ENCODE results near the gene CP. TPM values are rescaled to one million over a fixed set of nuclear protein-coding genes. Genes with fewer than 3 reads are reported as not detected.

The CP gene
- total and polyA plus RNA-seq, 9 of the 15 experiments (the other 6 are each of a cell fraction or from before 2014, with no cell fraction given), result 0.30 to 0.75 TPM; not detected in 7

DNA sequence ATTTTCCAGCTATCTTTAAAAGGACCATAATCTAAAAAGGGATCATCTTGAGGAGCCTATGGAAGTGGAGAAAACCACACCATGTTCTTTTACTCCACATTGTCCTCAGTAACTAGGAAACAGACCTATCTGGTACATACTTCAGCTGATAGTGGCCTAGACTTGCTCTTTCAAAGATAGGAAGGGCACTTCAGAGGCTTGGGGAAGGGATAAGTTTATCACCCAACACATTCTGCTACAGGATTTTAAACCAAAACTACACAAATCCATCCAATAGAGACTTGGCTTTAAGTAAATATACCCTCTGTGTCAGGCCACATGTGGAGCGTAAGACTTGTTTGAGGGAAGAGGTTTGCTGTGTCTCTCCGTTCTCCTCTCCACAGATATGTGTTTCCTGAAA is 35.4 kb downstream of the CP start (continued):
- TF ChIP-seq TRIM25 (IDR thresholded peaks at IDR 0.05; ENCODE audit: borderline replicate concordance) (no peak), NCOA6 (IDR thresholded peaks at IDR 0.05) (no peak), ATF1 (CRISPR knock-in tag; IDR thresholded peaks at IDR 0.05) (no peak), ATF1 (tag; IDR thresholded peaks at IDR 0.05) (no peak), GATA2 (CRISPR knock-in tag; IDR thresholded peaks at IDR 0.05) (peak; percentile 43; the same call in 1 of the 2 replicates), HNRNPH1 (optimal IDR thresholded peaks at IDR 0.05; ENCODE audit: low read depth, low read length) (no peak), ELK3 (CRISPR knock-in tag; IDR thresholded peaks at IDR 0.05) (no peak), NR2F6 (CRISPR knock-in tag; IDR thresholded peaks at IDR 0.05) (no peak), CBX3 (IDR thresholded peaks at IDR 0.05; ENCODE audit: borderline replicate concordance in 1 of 2, low read length in 2 of 2) (no peak), ZNF311 (CRISPR knock-in tag; IDR thresholded peaks at IDR 0.05) (no peak), NFRKB (IDR thresholded peaks at IDR 0.05; ENCODE audit: low read depth) (no peak), RBM25 (IDR thresholded peaks at IDR 0.05; ENCODE audit: low read depth, low read length, severe bottlenecking) (no peak), SOX6 (IDR thresholded peaks at IDR 0.05) (no peak), CBFA2T2 (conservative IDR thresholded peaks at IDR 0.05) (peak; percentile 73), HIVEP1 (CRISPR knock-in tag; IDR thresholded peaks at IDR 0.05) (no peak), MTA3 (IDR thresholded peaks at IDR 0.05; ENCODE audit: borderline replicate concordance) (no peak), PHTF2 (CRISPR knock-in tag; IDR thresholded peaks at IDR 0.05) (no peak), NFE2 (IDR thresholded peaks at IDR 0.05; ENCODE audit: low read depth) (no peak), SMC3 (conservative IDR thresholded peaks at IDR 0.05; ENCODE audit: insufficient read depth, low read depth, low read length) (no peak), TAF9B (IDR thresholded peaks at IDR 0.05; ENCODE audit: partially characterized antibody) (no peak), MCM5 (IDR thresholded peaks at IDR 0.05; ENCODE audit: low read depth) (no peak), SIN3B (IDR thresholded peaks at IDR 0.05; ENCODE audit: low read depth) (no peak), SMARCA4 (IDR thresholded peaks at IDR 0.05) (no peak), MNT (conservative IDR thresholded peaks at IDR 0.05) (peak in 1 of 2 experiments; percentile 33; a peak in 1 of 4 replicates)
- TF ChIP-seq, protein P1, sequence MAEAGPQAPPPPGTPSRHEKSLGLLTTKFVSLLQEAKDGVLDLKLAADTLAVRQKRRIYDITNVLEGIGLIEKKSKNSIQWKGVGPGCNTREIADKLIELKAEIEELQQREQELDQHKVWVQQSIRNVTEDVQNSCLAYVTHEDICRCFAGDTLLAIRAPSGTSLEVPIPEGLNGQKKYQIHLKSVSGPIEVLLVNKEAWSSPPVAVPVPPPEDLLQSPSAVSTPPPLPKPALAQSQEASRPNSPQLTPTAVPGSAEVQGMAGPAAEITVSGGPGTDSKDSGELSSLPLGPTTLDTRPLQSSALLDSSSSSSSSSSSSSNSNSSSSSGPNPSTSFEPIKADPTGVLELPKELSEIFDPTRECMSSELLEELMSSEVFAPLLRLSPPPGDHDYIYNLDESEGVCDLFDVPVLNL (CRISPR knock-in tag; IDR thresholded peaks at IDR 0.05; ENCODE audit: low read depth), result no peak
- TF ChIP-seq, protein P2, sequence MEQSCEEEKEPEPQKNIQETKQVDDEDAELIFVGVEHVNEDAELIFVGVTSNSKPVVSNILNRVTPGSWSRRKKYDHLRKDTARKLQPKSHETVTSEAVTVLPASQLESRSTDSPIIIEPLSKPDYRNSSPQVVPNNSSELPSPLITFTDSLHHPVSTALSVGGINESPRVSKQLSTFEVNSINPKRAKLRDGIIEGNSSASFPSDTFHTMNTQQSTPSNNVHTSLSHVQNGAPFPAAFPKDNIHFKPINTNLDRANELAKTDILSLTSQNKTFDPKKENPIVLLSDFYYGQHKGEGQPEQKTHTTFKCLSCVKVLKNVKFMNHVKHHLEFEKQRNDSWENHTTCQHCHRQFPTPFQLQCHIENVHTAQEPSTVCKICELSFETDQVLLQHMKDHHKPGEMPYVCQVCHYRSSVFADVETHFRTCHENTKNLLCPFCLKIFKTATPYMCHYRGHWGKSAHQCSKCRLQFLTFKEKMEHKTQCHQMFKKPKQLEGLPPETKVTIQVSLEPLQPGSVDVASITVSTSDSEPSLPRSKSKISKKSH (CRISPR knock-in tag; IDR thresholded peaks at IDR 0.05), result no peak
